ENCODE results near the gene HIVEP3. TPM values are rescaled to one million over a fixed set of nuclear protein-coding genes. Genes with fewer than 3 reads are reported as not detected.
"Not testable (repeated sequence)": the region's sequence is repeated elsewhere in the genome, so short reads cannot be mapped to it uniquely, and the experiment has no call there.

Gene HIVEP3
- total RNA-seq, 4 donors from 2014 or later, result 6.1 to 10.1 (median 7.8) TPM

- TF ChIP-seq CTCF (IDR thresholded peaks at IDR 0.05), result no peak
- ATAC-seq (ENCODE audit: low FRiP score) (no peak), DNase-seq (ENCODE audit: low spot score) (no peak)
These were observed 223.5 kb downstream of the HIVEP3 start for GRCh38 chr1:41695118-41695745.

- ATAC-seq (ENCODE audit: low FRiP score); DNase-seq (ENCODE audit: low spot score): not testable (repeated sequence)
These were observed 226.8 kb downstream of the HIVEP3 start for GRCh38 chr1:41691966-41692365.

- ATAC-seq (ENCODE audit: low FRiP score) (no peak), DNase-seq (ENCODE audit: low spot score) (no peak)
- no peak for TF ChIP-seq CTCF (IDR thresholded peaks at IDR 0.05)
These were observed 227.3 kb downstream of the HIVEP3 start for GRCh38 chr1:41691424-41691823.

GRCh38 chr1:41690331-41690730, 228.4 kb downstream of the HIVEP3 start:
- no peak for ATAC-seq (ENCODE audit: low FRiP score)
- DNase-seq (ENCODE audit: low spot score), result no peak
- TF ChIP-seq CTCF (IDR thresholded peaks at IDR 0.05), result no peak

- DNase-seq (ENCODE audit: low spot score), result no peak
- no peak for ATAC-seq (ENCODE audit: low FRiP score)
- TF ChIP-seq CTCF (IDR thresholded peaks at IDR 0.05), result no peak
These were observed 229.2 kb downstream of the HIVEP3 start for GRCh38 chr1:41689558-41689981.

GRCh38 chr1:41689139-41689538, 229.6 kb downstream of the HIVEP3 start:
- ATAC-seq (ENCODE audit: low FRiP score) (no peak), DNase-seq (ENCODE audit: low spot score) (no peak)
- TF ChIP-seq CTCF (IDR thresholded peaks at IDR 0.05), result no peak

GRCh38 chr1:41687007-41687406, 231.7 kb downstream of the HIVEP3 start:
- DNase-seq (ENCODE audit: low spot score) (no peak), ATAC-seq (ENCODE audit: low FRiP score) (no peak)
- TF ChIP-seq CTCF (IDR thresholded peaks at IDR 0.05), result no peak

Data from omental fat pad (tissue), 4 donors.